Measurements from ENCODE around the gene THRB.

The THRB gene

GRCh38 chr3:24323272-24323671 is 171.4 kb downstream of the THRB start:
- TF ChIP-seq CTCF (IDR thresholded peaks at IDR 0.05; ENCODE audit: extremely low read depth, missing control alignments) = no peak

DNA sequence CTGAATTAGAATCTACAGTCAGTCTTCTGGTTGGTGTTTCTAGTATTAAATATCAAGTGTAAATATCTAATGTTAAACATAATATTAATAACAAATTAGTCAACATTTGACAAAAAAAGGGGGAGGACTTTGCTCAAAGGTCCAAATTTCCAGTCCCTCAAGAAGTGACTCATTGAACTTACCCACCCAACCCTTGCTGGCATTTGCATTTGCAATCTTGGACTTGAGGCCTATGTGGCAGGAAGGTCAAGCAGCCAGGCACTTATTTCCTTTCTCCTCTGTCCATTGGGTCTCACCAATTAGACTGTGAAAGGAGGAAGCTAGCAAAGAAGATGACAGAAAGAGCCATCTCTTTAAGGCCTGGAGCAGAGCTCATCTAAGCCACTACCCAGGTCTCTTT is 174.0 kb downstream of the THRB start:
- no peak for DNase-seq (ENCODE audit: low spot score)
- TF ChIP-seq CTCF (IDR thresholded peaks at IDR 0.05; ENCODE audit: extremely low read depth, missing control alignments) = no peak

More at GRCh38 chr3:24323272-24323671, 171.4 kb downstream of the THRB start:
- DNase-seq (ENCODE audit: low spot score) = no peak

DNA sequence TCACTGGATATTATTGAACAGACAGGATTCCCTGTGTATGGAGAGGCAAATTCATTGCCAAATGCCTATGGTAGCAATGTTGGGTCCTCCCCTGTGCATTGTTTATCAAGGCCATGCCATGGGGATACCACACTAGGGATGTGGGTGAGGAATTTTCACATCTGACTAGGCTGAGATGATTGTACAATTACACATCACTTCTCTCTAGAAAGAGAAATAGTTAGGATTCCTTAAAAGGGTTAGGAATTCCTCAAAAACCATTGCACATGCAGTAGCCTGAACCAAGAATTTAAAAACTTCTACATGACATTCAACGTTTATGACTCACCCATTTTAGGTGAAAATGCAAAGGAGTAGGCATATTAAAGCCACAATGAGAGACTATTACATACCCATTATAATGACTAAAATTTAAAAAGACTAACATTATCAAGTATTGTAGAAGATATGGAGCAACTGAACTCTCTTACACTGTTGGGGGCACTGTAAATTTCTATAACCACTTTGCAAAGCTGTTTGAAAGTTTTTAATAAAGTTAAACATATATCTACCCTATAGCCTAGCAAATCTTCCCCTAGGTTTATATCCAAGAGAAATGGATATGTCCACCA is 175.9 kb downstream of the THRB start:
- DNase-seq (ENCODE audit: low spot score) = no peak
- TF ChIP-seq CTCF (IDR thresholded peaks at IDR 0.05; ENCODE audit: extremely low read depth, missing control alignments) = no peak

DNA sequence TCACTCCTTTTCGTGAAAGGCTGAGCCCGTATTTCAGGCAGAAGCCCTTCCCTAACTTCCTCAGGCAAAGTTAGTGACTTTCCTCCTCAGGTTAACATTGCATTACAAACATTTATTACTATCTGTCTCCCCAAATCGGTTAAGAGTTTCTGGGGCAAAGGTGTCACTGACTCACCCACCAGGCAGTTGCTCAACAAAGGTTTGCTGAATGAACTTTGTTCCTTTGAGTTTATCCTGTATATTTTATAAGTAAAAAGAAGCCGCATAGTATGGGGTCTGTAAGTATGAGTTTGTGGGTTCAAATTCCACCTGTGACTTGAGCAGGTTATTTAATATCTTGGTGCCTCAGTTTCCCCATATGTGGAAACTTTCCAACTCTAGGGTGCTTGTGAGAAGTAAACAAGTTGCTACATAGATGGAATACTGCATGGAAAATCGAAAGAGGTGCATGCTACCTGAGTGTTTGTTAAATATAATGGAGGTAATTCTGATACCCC is 177.7 kb downstream of the THRB start:
- DNase-seq (ENCODE audit: low spot score) = no peak

GRCh38 chr3:24315971-24316370 is 178.7 kb downstream of the THRB start:
- DNase-seq (ENCODE audit: low spot score) = no peak
- TF ChIP-seq CTCF (IDR thresholded peaks at IDR 0.05; ENCODE audit: extremely low read depth, missing control alignments) = no peak

More for the DNA sequence above, 177.7 kb downstream of the THRB start:
- TF ChIP-seq CTCF (IDR thresholded peaks at IDR 0.05; ENCODE audit: extremely low read depth, missing control alignments) = no peak

GRCh38 chr3:24315356-24315755 is 179.3 kb downstream of the THRB start:
- DNase-seq (ENCODE audit: low spot score) = no peak
- no peak for TF ChIP-seq CTCF (IDR thresholded peaks at IDR 0.05; ENCODE audit: extremely low read depth, missing control alignments)

- no peak for TF ChIP-seq CTCF (IDR thresholded peaks at IDR 0.05; ENCODE audit: extremely low read depth, missing control alignments)
- no peak for DNase-seq (ENCODE audit: low spot score)
Observed at GRCh38 chr3:24311881-24312280, 182.8 kb downstream of the THRB start.

All from GM20000 (cell line).